ENCODE measurements around the gene BORCS8. TPM values are rescaled to one million over a fixed set of nuclear protein-coding genes. Genes with fewer than 3 reads are reported as not detected.

BORCS8 gene
- total RNA-seq, 2 experiments from 2014 or later: 20.8 to 22.2 TPM

DNA sequence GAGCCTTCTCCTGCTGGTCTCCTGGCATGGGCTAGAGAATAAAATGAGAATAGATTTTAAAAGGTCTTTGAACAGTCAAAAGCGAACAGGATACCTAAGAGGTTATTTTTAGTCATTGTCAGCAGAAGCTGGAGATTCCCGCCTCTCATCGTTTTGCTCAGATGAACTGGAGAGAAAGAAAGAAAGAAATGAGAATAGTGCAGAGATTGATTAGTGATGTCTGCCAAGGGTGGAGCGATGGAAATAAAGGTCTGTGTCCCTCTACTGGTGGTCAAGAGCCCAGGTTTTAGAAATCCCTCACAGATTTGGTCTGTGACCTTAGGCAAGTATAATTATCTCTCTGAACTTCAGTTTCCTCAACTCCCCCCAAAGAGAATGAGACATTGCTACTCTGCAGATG lies 25.1 kb upstream of the BORCS8 start:
- ATAC-seq: no peak
- peaks cover 31% of the 10 kb centered on the region for H3K27me3 Mint-ChIP-seq
- CTCF ChIA-PET: no interaction called here

DNA sequence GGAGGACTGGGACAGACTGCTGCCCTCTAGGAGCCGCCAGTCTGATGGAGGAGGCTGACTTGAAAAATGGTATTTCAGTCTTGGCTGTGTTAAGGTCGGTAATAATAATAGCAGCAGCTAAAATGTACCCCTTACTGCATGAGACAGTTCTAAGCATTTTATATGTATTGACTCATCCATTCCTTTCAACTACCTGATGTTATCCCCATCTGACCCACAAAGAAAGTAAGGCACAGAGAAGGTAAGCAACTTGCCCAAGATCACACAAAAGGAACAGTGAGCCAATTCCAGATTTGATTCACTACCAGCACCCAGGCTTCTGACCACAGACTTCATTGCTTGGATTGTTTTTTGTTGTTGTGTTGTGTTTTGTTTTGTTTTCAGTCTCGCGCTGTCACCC lies 23.8 kb upstream of the BORCS8 start:
- intact Hi-C loops (cut with micrococcal nuclease): no loop called here
- H3K4me1 Mint-ChIP-seq (ENCODE audit: low read depth): no peaks in the 10 kb centered on the region
- TF ChIP-seq, protein P1, sequence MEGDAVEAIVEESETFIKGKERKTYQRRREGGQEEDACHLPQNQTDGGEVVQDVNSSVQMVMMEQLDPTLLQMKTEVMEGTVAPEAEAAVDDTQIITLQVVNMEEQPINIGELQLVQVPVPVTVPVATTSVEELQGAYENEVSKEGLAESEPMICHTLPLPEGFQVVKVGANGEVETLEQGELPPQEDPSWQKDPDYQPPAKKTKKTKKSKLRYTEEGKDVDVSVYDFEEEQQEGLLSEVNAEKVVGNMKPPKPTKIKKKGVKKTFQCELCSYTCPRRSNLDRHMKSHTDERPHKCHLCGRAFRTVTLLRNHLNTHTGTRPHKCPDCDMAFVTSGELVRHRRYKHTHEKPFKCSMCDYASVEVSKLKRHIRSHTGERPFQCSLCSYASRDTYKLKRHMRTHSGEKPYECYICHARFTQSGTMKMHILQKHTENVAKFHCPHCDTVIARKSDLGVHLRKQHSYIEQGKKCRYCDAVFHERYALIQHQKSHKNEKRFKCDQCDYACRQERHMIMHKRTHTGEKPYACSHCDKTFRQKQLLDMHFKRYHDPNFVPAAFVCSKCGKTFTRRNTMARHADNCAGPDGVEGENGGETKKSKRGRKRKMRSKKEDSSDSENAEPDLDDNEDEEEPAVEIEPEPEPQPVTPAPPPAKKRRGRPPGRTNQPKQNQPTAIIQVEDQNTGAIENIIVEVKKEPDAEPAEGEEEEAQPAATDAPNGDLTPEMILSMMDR (IDR thresholded peaks at IDR 0.05): no peak
- no peaks in the 10 kb centered on the region for H3K9me3 Mint-ChIP-seq
- POLR2A ChIA-PET: no interaction called here
- ATAC-seq (no peak), DNase-seq (no peak)
- peaks cover 39% of the 10 kb centered on the region for H3K27me3 Mint-ChIP-seq
- CTCF ChIA-PET: interaction anchor here (0.9 to 1.3 kb wide), 2 partner anchors 12 to 24 kb away, joined by 3 to 4 read pairs; partner anchors contain the start of genes BORCS8 and RFXANK
- H3K4me3 Mint-ChIP-seq: no peak overlapping the region
- H3K36me3 Mint-ChIP-seq (ENCODE audit: low read depth): no peaks in the 10 kb centered on the region
- H3K27ac Mint-ChIP-seq: no peak overlapping the region

More for the DNA sequence above, 25.1 kb upstream of the BORCS8 start:
- no peaks in the 10 kb centered on the region for H3K36me3 Mint-ChIP-seq (ENCODE audit: low read depth)
- H3K27ac Mint-ChIP-seq: no peak overlapping the region
- no peak overlapping the region for H3K4me3 Mint-ChIP-seq
- POLR2A ChIA-PET: no interaction called here
- H3K4me1 Mint-ChIP-seq (ENCODE audit: low read depth): no peaks in the 10 kb centered on the region
- intact Hi-C loops (cut with micrococcal nuclease): no loop called here
- DNase-seq: no peak
- TF ChIP-seq, protein P1 (IDR thresholded peaks at IDR 0.05): no peak
- H3K9me3 Mint-ChIP-seq: no peaks in the 10 kb centered on the region

DNA sequence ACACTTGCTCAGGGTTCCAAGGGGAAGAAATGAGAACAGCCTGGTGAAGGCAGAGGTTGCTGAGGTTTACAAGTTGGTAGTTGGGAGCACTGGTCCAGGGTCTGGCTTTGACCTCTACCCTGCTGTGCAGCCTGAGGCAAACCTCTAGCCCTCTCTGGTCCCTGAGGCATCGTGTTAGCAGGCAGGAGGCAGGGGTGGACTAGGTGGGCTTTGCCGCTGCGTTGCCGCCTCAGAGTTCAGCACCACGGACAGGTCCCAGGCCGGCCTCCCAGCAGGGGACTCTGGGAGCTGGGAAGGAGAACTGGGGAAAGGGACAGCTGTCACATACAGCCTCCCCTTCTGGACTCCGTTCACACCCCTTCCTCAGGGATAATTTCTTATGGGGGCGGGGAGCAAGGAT lies 22.9 kb upstream of the BORCS8 start:
- intact Hi-C loops (cut with micrococcal nuclease): no loop called here
- ATAC-seq: no peak
- Mint-ChIP-seq H3K4me1 (ENCODE audit: low read depth) (no peaks in the 10 kb centered on the region), H3K27ac (no peak overlapping the region), H3K36me3 (ENCODE audit: low read depth) (no peaks in the 10 kb centered on the region), H3K9me3 (no peaks in the 10 kb centered on the region), H3K27me3 (peaks cover 42% of the 10 kb centered on the region), H3K4me3 (no peak overlapping the region)
- POLR2A ChIA-PET: no interaction called here
- TF ChIP-seq, protein P1 (IDR thresholded peaks at IDR 0.05): no peak
- peak; percentile 30 for DNase-seq
- CTCF ChIA-PET: interaction anchor here (0.9 to 1.0 kb wide), 2 partner anchors 10 to 23 kb away, joined by 4 read pairs; partner anchors contain the start of genes BORCS8 and RFXANK

DNA sequence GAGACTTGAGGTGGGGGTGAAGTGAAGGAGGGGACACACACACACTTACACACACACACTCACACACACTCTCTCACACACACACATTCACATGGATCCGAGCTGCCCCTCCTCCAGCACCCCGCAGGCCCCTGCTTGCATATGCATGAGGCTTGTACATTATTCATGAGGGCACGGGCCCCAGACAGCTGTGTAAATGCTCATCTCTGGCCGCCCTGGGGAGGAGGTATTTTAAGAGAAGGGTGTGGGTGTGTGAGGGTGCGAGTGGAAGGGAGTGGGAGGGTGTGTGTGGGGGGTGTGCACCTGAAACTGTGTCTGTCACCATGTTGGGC lies 22.2 kb upstream of the BORCS8 start:
- intact Hi-C loops (cut with micrococcal nuclease): no loop called here
- POLR2A ChIA-PET: no interaction called here
- no peaks in the 10 kb centered on the region for H3K4me1 Mint-ChIP-seq (ENCODE audit: low read depth)
- DNase-seq: no peak
- no peak overlapping the region for H3K27ac Mint-ChIP-seq
- peaks cover 42% of the 10 kb centered on the region for H3K27me3 Mint-ChIP-seq
- H3K36me3 Mint-ChIP-seq (ENCODE audit: low read depth): no peaks in the 10 kb centered on the region
- no peak for ATAC-seq
- no peak overlapping the region for H3K4me3 Mint-ChIP-seq
- TF ChIP-seq, protein P1 (IDR thresholded peaks at IDR 0.05): no peak
- H3K9me3 Mint-ChIP-seq: no peaks in the 10 kb centered on the region
- CTCF ChIA-PET: interaction anchor here (0.7 to 1.3 kb wide), 3 partner anchors 11 to 74 kb away, joined by 3 to 4 read pairs (median 3); partner anchors contain the start of gene NR2C2AP

DNA sequence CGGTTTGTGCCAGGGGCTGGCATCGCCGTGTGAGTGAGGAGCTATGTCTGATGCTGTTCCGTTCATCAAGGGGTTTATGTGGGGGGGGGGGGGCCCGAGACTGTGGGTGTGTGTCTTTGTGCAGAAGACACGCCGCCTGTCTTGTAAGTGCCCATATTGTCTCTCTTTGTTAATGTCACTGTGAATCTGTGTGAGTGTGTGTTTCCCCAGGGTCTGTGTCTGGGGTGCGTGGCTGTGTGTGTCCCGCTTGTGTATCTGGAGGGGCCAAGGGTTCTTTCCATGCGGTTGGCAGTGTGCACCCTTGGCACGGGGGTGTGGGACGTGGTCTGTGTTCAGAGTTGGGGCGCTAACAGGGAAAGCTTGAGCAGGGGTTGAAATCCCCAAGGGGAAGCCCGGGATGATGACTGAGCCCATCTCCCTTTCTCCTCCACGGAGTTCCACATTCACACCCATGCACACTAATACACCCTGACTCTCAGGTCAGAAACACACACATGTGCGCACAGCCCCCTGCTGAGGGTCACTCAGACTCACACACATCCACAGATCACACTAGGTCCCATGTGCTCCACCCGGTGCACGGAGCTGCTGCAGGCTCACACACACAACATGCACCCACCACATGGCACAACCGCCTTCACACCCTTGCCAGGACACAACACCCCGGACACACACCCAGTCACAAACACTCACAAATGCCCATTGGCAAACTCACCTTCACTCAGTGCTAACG lies 21.6 kb upstream of the BORCS8 start:
- Mint-ChIP-seq H3K27ac (no peak overlapping the region), H3K27me3 (peaks cover 42% of the 10 kb centered on the region), H3K4me1 (ENCODE audit: low read depth) (no peaks in the 10 kb centered on the region), H3K4me3 (no peak overlapping the region), H3K9me3 (no peaks in the 10 kb centered on the region), H3K36me3 (ENCODE audit: low read depth) (no peaks in the 10 kb centered on the region)
- intact Hi-C loops (cut with micrococcal nuclease): no loop called here
- TF ChIP-seq, protein P1 (IDR thresholded peaks at IDR 0.05): no peak
- DNase-seq (no peak), ATAC-seq (no peak)
- ChIA-PET POLR2A (no interaction called here), CTCF (interaction anchor here (0.7 to 1.3 kb wide), 3 partner anchors 10 to 74 kb away, joined by 3 read pairs; partner anchors contain the start of gene NR2C2AP)

Measured in activated CD8-positive, alpha-beta T cell treated with anti-CD3 and anti-CD28 coated beads for 36 hours (primary cell).